Measurements from ENCODE around the gene SMOC1.

DNA sequence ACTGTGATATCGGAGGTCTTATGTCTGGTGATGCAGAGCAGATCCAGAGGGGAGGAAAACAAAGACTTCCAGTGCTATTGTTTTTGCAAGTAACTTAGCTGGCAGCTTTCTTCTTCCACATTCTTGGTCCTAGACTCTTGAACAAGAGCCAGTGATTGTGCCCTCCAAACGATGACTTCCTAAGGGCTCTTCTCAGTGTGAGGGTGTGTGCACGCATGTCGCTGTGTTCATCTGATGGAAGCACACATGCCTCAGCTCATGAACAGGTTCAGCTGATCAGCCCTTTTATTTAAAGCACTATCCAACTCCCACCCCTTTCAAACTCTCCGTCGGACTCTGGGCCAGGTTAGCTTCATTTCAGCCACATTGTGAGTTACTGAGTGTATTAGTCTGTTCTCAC, 59.5 kb downstream of the SMOC1 start:
- TF ChIP-seq ZNF274 (IDR thresholded peaks at IDR 0.05; ENCODE audit: low read depth, low read length) (no peak), YY1 (IDR thresholded peaks at IDR 0.05; ENCODE audit: insufficient read depth, insufficient read length) (no peak), SUZ12 (IDR thresholded peaks at IDR 0.05; ENCODE audit: extremely low read depth, insufficient read depth, insufficient read length) (no peak)
